ENCODE results near the gene MYH13. TPM values are rescaled to one million over a fixed set of nuclear protein-coding genes. Genes with fewer than 3 reads are reported as not detected.
"Not testable (repeated sequence)": the region's sequence is repeated elsewhere in the genome, so short reads cannot be mapped to it uniquely, and the experiment has no call there.

Gene MYH13
- total RNA-seq, 2 experiments from 2014 or later: not detected

GRCh38 chr17:10295728-10296343 lies 77.0 kb downstream of the MYH13 start:
- TF ChIP-seq EZH2phosphoT487 (IDR thresholded peaks at IDR 0.05; ENCODE audit: borderline replicate concordance, low read depth, low read length): no peak
- TF ChIP-seq, protein P1, sequence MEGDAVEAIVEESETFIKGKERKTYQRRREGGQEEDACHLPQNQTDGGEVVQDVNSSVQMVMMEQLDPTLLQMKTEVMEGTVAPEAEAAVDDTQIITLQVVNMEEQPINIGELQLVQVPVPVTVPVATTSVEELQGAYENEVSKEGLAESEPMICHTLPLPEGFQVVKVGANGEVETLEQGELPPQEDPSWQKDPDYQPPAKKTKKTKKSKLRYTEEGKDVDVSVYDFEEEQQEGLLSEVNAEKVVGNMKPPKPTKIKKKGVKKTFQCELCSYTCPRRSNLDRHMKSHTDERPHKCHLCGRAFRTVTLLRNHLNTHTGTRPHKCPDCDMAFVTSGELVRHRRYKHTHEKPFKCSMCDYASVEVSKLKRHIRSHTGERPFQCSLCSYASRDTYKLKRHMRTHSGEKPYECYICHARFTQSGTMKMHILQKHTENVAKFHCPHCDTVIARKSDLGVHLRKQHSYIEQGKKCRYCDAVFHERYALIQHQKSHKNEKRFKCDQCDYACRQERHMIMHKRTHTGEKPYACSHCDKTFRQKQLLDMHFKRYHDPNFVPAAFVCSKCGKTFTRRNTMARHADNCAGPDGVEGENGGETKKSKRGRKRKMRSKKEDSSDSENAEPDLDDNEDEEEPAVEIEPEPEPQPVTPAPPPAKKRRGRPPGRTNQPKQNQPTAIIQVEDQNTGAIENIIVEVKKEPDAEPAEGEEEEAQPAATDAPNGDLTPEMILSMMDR (conservative IDR thresholded peaks at IDR 0.05; ENCODE audit: low read length): peak; percentile 83
- Histone ChIP-seq H3K36me3 (ENCODE audit: insufficient read depth, low read length) (no peaks in the 10 kb centered on the region), H2AFZ (ENCODE audit: low read length) (no peak overlapping the region), H4K20me1 (ENCODE audit: insufficient read depth, low read length) (no peaks in the 10 kb centered on the region), H3K27ac (ENCODE audit: low read depth, low read length, poor library complexity, severe bottlenecking) (no peak overlapping the region), H3K4me3 (ENCODE audit: low read depth, low read length, poor library complexity, severe bottlenecking) (no peak overlapping the region), H3K4me1 (ENCODE audit: insufficient read depth, low read length, poor library complexity, severe bottlenecking) (no peaks in the 10 kb centered on the region), H3K9me3 (ENCODE audit: low read length) (no peaks in the 10 kb centered on the region), H3K9me2 (ENCODE audit: insufficient read depth, low read length) (no peaks in the 10 kb centered on the region), H3K79me2 (ENCODE audit: insufficient read depth, low read depth, low read length) (no peaks in the 10 kb centered on the region), H3K4me2 (ENCODE audit: low read length) (no peak overlapping the region)
- peak; percentile 33 for DNase-seq (ENCODE audit: low spot score)
- intact Hi-C loops (cut with micrococcal nuclease; ENCODE audit: unreplicated experiment): no loop called here
- ChIA-PET CTCF (ENCODE audit: unreplicated experiment) (interaction anchor here (0.7 kb wide), 1 partner anchor 29 kb away, joined by 3 read pairs; no protein-coding TSS in a partner anchor), POLR2A (no interaction called here)
- no TSS peak for BruUV-seq (replicated peaks)

DNA sequence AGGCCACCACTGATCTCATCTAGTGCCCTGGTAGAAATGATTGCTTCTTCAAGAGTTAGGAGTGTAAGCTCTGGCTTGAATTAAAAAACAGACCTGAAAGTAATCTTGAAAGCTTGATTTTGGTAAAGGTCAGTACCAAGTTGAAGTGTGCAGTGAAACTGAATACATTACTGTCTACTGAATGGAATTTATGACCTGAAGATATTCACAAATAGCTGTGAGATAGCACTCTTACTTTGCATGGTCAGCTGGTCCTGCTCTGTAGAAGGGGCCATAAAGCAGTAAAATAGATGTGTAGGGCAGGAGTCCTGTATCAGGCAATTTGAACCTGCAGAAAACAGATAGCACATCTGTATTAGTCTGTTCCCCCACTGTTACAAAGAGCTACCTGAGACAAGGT lies 78.6 kb downstream of the MYH13 start:
- Histone ChIP-seq H3K4me1 (ENCODE audit: insufficient read depth, low read length, poor library complexity, severe bottlenecking) (no peaks in the 10 kb centered on the region), H3K36me3 (ENCODE audit: insufficient read depth, low read length) (no peaks in the 10 kb centered on the region), H4K20me1 (ENCODE audit: insufficient read depth, low read length) (no peaks in the 10 kb centered on the region), H3K9me3 (ENCODE audit: low read length) (no peaks in the 10 kb centered on the region), H3K4me2 (ENCODE audit: low read length) (no peak overlapping the region), H3K9me2 (ENCODE audit: insufficient read depth, low read length) (no peaks in the 10 kb centered on the region), H3K27ac (ENCODE audit: low read depth, low read length, poor library complexity, severe bottlenecking) (no peak overlapping the region), H3K79me2 (ENCODE audit: insufficient read depth, low read depth, low read length) (no peaks in the 10 kb centered on the region), H3K4me3 (ENCODE audit: low read depth, low read length, poor library complexity, severe bottlenecking) (no peak overlapping the region), H2AFZ (ENCODE audit: low read length) (no peak overlapping the region)
- ChIA-PET POLR2A (no interaction called here), CTCF (ENCODE audit: unreplicated experiment) (no interaction called here)
- intact Hi-C loops (cut with micrococcal nuclease; ENCODE audit: unreplicated experiment): no loop called here
- no peak for TF ChIP-seq EZH2phosphoT487 (IDR thresholded peaks at IDR 0.05; ENCODE audit: borderline replicate concordance, low read depth, low read length)
- TF ChIP-seq, protein P1 (conservative IDR thresholded peaks at IDR 0.05; ENCODE audit: low read length): no peak
- no peak for DNase-seq (ENCODE audit: low spot score)
- BruUV-seq (replicated peaks): no TSS peak

DNA sequence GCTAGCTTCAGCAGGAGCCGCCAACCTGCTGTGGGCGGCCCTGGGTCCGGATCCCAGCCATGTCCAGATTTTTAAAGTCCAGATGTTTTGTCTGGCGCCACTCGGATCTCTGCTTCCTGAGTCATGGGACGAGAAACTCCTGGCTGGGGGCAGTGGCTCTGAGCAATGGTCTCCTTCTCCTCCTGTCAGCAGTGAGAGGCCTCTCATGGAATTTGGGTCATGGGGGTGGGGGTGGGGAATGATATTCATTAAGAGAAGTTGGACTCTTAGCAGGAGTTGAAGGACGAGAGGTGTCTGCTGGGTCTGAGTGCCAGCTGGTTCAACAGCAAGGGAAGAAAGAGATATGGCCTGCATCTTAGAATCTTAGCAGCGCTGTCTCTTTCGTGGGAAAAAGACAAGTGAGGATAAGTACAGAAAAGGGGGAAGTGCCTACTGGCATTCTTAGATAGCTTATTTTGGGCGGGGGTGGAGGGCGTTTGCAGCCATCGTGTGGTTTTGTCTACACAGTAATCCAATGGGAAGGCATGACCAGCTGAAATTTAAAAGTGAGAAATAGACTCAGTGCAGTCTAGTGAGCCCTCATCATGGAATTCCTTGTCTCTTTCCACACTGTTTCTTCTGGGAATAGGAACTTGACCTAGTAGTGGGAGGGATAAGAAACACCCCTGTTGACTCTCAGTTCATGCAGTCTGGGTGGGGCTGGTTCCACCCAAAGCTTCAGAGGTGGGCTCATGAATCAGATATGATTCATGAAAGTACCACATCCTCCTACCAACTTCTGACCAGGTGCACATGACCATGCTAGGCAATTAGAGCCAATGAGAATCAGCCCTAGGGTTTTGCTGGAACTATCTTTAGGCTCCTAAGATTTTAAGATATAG lies 80.5 kb downstream of the MYH13 start:
- Histone ChIP-seq H3K4me2 (ENCODE audit: low read length) (no peak overlapping the region), H3K4me1 (ENCODE audit: insufficient read depth, low read length, poor library complexity, severe bottlenecking) (no peaks in the 10 kb centered on the region), H4K20me1 (ENCODE audit: insufficient read depth, low read length) (no peaks in the 10 kb centered on the region), H3K9me3 (ENCODE audit: low read length) (no peaks in the 10 kb centered on the region), H2AFZ (ENCODE audit: low read length) (no peak overlapping the region), H3K4me3 (ENCODE audit: low read depth, low read length, poor library complexity, severe bottlenecking) (no peak overlapping the region), H3K79me2 (ENCODE audit: insufficient read depth, low read depth, low read length) (no peaks in the 10 kb centered on the region), H3K27ac (ENCODE audit: low read depth, low read length, poor library complexity, severe bottlenecking) (no peak overlapping the region), H3K9me2 (ENCODE audit: insufficient read depth, low read length) (no peaks in the 10 kb centered on the region), H3K36me3 (ENCODE audit: insufficient read depth, low read length) (no peaks in the 10 kb centered on the region)
- no peak for TF ChIP-seq EZH2phosphoT487 (IDR thresholded peaks at IDR 0.05; ENCODE audit: borderline replicate concordance, low read depth, low read length)
- TF ChIP-seq, protein P1 (conservative IDR thresholded peaks at IDR 0.05; ENCODE audit: low read length): no peak
- no TSS peak for BruUV-seq (replicated peaks)
- intact Hi-C loops (cut with micrococcal nuclease; ENCODE audit: unreplicated experiment): no loop called here
- ChIA-PET CTCF (ENCODE audit: unreplicated experiment) (no interaction called here), POLR2A (no interaction called here)
- no peak for DNase-seq (ENCODE audit: low spot score)

DNA sequence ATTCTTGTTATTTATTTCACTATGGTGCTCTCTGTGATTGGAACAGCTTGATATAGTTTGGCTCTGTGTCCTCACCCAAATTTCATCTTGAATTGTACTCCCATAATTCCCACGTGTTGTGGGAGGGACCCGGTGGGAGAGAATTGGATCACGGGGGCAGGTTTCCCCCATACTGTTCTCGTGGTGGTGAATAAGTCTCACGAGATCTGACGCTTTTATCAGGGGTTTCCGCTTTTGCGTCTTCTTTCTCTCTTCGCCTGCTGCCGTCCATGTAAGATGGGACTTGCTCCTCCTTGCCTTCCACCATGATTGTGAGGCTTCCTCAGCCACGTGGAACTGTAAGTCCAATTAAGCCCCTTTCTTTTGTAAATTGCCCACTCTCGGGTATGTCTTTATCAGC lies 81.2 kb downstream of the MYH13 start:
- H3K9me2 ChIP-seq (ENCODE audit: insufficient read depth, low read length); DNase-seq (ENCODE audit: low spot score); H3K79me2 ChIP-seq (ENCODE audit: insufficient read depth, low read depth, low read length); H3K27ac ChIP-seq (ENCODE audit: low read depth, low read length, poor library complexity, severe bottlenecking); H4K20me1 ChIP-seq (ENCODE audit: insufficient read depth, low read length); POLR2A ChIA-PET; CTCF ChIA-PET (ENCODE audit: unreplicated experiment); H3K9me3 ChIP-seq (ENCODE audit: low read length); H3K36me3 ChIP-seq (ENCODE audit: insufficient read depth, low read length); BruUV-seq (replicated peaks); H3K4me2 ChIP-seq (ENCODE audit: low read length); H3K4me1 ChIP-seq (ENCODE audit: insufficient read depth, low read length, poor library complexity, severe bottlenecking); intact Hi-C loops (cut with micrococcal nuclease; ENCODE audit: unreplicated experiment); H2AFZ ChIP-seq (ENCODE audit: low read length); H3K4me3 ChIP-seq (ENCODE audit: low read depth, low read length, poor library complexity, severe bottlenecking): not testable (repeated sequence)
